Activated B cell treated with CpG ODN at 0.5 μM for 24 hours (primary cell): Measurements from ENCODE around the gene DACT3. TPM values are rescaled to one million over a fixed set of nuclear protein-coding genes. Genes with fewer than 3 reads are reported as not detected.

Experiments used
- ATAC-seq: fragments of 200-7000 bp; cut with Tn5 transposase; one replicate; pipeline ENCODE4 v1.10.0; 2021; ENCODE audit warnings: low read depth, mild to moderate bottlenecking, moderate library complexity
- CTCF ChIA-PET: fragments of 350-600 bp; sonication (Branson Sonifier 250); formaldehyde crosslinking; loops from one replicate; lab custom pipeline; 2021; ENCODE audit warnings: antibody characterized with exemption; lab: Charles Lee
- POLR2A ChIA-PET: fragments of 350-600 bp; sonication (Branson Sonifier 250); formaldehyde crosslinking; loops from one replicate; lab custom pipeline; 2021; ENCODE audit warnings: antibody characterized with exemption; lab: Charles Lee
- DNase-seq: peaks from one replicate; pipeline ENCODE4 v3.0.0; 2022
- H3K27ac Mint-ChIP-seq: one replicate; pipeline ENCODE4 v1.8.0; 2020; ENCODE audit warnings: mixed read lengths
- H3K27me3 Mint-ChIP-seq: one replicate; pipeline ENCODE4 v1.8.0; 2021; ENCODE audit warnings: mixed read lengths
- H3K36me3 Mint-ChIP-seq: one replicate; pipeline ENCODE4 v1.8.0; 2021; ENCODE audit warnings: low read depth, mixed read lengths
- H3K4me1 Mint-ChIP-seq: one replicate; pipeline ENCODE4 v1.8.0; 2021; ENCODE audit warnings: mixed read lengths
- H3K4me3 Mint-ChIP-seq: one replicate; pipeline ENCODE4 v1.8.0; 2020; ENCODE audit warnings: mild to moderate bottlenecking, mixed read lengths
- H3K9me3 Mint-ChIP-seq: one replicate; pipeline ENCODE4 v1.8.0; 2020; ENCODE audit warnings: mixed read lengths
- CTCF ChIP-seq: fragments of 200-600 bp; IDR thresholded peaks from one replicate; pipeline ENCODE4 v1.8.0; 2022; ENCODE audit warnings: antibody characterized with exemption, mild to moderate bottlenecking
- intact Hi-C: fragments of 100-400 bp; cut with micrococcal nuclease; formaldehyde crosslinking; loops from one replicate; pipeline ENCODE4 v1.15.1; 2024
- total RNA-seq: library from RNA; stranded (reverse); gene quantifications from 2 replicates; pipeline ENCODE4 v1.2.3, GENCODE V29; 2022

DACT3 gene
- total RNA-seq, 1 donor from 2014 or later, result 0.75 TPM

DNA sequence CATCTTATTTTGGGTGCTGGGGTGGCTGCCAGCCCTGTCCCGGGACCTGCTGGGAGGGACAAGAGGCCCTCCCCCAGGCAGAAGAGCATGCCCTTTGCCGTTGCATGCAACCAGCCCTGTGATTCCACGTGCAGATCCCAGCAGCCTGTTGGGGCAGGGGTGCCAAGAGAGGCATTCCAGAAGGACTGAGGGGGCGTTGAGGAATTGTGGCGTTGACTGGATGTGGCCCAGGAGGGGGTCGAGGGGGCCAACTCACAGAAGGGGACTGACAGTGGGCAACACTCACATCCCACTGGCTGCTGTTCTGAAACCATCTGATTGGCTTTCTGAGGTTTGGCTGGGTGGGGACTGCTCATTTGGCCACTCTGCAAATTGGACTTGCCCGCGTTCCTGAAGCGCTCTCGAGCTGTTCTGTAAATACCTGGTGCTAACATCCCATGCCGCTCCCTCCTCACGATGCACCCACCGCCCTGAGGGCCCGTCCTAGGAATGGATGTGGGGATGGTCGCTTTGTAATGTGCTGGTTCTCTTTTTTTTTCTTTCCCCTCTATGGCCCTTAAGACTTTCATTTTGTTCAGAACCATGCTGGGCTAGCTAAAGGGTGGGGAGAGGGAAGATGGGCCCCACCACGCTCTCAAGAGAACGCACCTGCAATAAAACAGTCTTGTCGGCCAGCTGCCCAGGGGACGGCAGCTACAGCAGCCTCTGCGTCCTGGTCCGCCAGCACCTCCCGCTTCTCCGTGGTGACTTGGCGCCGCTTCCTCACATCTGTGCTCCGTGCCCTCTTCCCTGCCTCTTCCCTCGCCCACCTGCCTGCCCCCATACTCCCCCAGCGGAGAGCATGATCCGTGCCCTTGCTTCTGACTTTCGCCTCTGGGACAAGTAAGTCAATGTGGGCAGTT is 51.2 kb downstream of the DACT3 start:
- intact Hi-C loops, result loop anchor here (5.0 kb wide), 1 partner anchor 72 kb away; no protein-coding TSS in a partner anchor
- TF ChIP-seq CTCF, result no peak
- ChIA-PET CTCF (interaction anchor here (9.4 kb wide), 1 partner anchor 53 kb away, joined by 234 read pairs; the partner anchor contains the start of gene DACT3), POLR2A (interaction anchor here (6.0 to 6.4 kb wide), 2 partner anchors 8 to 52 kb away, joined by 67 to 69 read pairs; partner anchors contain the start of genes CALM3 and DACT3)
- Mint-ChIP-seq H3K27ac (no peak overlapping the region), H3K4me3 (no peak overlapping the region), H3K4me1 (peaks cover 34% of the 10 kb centered on the region), H3K36me3 (peaks cover 53% of the 10 kb centered on the region), H3K9me3 (no peaks in the 10 kb centered on the region), H3K27me3 (no peaks in the 10 kb centered on the region)
- DNase-seq, result no peak
- no peak for ATAC-seq

DNA sequence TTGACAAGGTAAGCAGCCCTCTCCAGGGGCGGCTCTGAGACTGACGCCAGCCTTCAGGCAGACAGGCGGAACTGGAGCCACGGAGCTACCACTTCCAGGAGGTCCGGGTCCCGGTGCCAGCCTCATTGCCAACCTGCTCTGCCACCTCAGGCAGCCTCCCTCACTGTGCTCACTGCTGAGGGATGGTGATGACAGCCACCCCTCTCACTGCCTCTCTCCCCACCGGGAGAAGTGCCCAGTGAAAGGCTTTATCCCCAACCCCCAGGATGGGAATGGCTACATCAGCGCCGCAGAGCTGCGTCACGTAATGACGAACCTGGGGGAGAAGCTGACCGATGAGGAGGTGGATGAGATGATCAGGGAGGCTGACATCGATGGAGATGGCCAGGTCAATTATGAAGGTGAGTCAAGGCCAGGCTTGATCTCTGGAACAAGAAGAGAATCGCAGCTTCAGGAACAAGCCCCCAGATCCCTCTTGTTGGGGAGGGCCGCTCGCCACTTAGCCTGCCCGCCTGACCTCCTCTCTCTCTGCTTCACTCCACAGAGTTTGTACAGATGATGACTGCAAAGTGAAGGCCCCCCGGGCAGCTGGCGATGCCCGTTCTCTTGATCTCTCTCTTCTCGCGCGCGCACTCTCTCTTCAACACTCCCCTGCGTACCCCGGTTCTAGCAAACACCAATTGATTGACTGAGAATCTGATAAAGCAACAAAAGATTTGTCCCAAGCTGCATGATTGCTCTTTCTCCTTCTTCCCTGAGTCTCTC is 52.2 kb downstream of the DACT3 start:
- Mint-ChIP-seq H3K27me3 (no peaks in the 10 kb centered on the region), H3K27ac (no peak overlapping the region), H3K9me3 (no peaks in the 10 kb centered on the region), H3K4me3 (no peak overlapping the region), H3K36me3 (peaks cover 53% of the 10 kb centered on the region), H3K4me1 (peaks cover 26% of the 10 kb centered on the region)
- CTCF ChIA-PET, result interaction anchor here (0.9 kb wide), 1 partner anchor 53 kb away, joined by 3 read pairs; no protein-coding TSS in a partner anchor
- no peak for TF ChIP-seq CTCF
- ATAC-seq (no peak), DNase-seq (no peak)
- POLR2A ChIA-PET, result interaction anchor here (3.1 kb wide), 1 partner anchor 53 kb away, joined by 14 read pairs; the partner anchor contains the start of gene DACT3
- intact Hi-C loops, result no loop called here

- Mint-ChIP-seq H3K4me1 (peaks cover 31% of the 10 kb centered on the region), H3K9me3 (no peaks in the 10 kb centered on the region), H3K4me3 (no peak overlapping the region), H3K27me3 (no peaks in the 10 kb centered on the region), H3K36me3 (peaks cover 53% of the 10 kb centered on the region), H3K27ac (no peak overlapping the region)
- ATAC-seq (no peak), DNase-seq (no peak)
- no peak for TF ChIP-seq CTCF
- POLR2A ChIA-PET, result interaction anchor here (3.1 kb wide), 1 partner anchor 54 kb away, joined by 14 read pairs; the partner anchor contains the start of gene DACT3
- intact Hi-C loops, result no loop called here
- CTCF ChIA-PET, result interaction anchor here (0.9 kb wide), 1 partner anchor 54 kb away, joined by 3 read pairs; no protein-coding TSS in a partner anchor
Observed at GRCh38 chr19:46608178-46608577, 52.8 kb downstream of the DACT3 start.

GRCh38 chr19:46607448-46607841 is 53.5 kb downstream of the DACT3 start:
- Mint-ChIP-seq H3K27ac (no peak overlapping the region), H3K9me3 (no peaks in the 10 kb centered on the region), H3K27me3 (no peaks in the 10 kb centered on the region), H3K36me3 (peaks cover 53% of the 10 kb centered on the region), H3K4me3 (no peak overlapping the region), H3K4me1 (peaks cover 35% of the 10 kb centered on the region)
- intact Hi-C loops, result no loop called here
- CTCF ChIA-PET, result interaction anchor here (1.0 kb wide), 1 partner anchor 121 kb away, joined by 3 read pairs; no protein-coding TSS in a partner anchor
- TF ChIP-seq CTCF, result no peak
- DNase-seq, result no peak
- no peak for ATAC-seq
- POLR2A ChIA-PET, result interaction anchor here (0.6 to 3.1 kb wide), 2 partner anchors 52 to 54 kb away, joined by 3 to 14 read pairs; partner anchors contain the start of gene DACT3
